HG02798 (cell line): ENCODE data around the gene FADS3.

Experiments used
- ATAC-seq: cut with Tn5 transposase; IDR thresholded peaks from one replicate; pipeline ENCODE4 v1.9.1; 2021; ENCODE audit warnings: mild to moderate bottlenecking; ENCODE audit not compliant: unreplicated experiment, poor library complexity

FADS3 gene

GRCh38 chr11:61900251-61900650 lies 8.9 kb upstream of the FADS3 start:
- ATAC-seq = no peak

- peak; percentile 72 for ATAC-seq
Measured at GRCh38 chr11:61899146-61899841, 7.9 kb upstream of the FADS3 start.

GRCh38 chr11:61898247-61898582 lies 6.9 kb upstream of the FADS3 start:
- no peak for ATAC-seq

- peak; percentile 54 for ATAC-seq
Measured at GRCh38 chr11:61897387-61898246, 6.3 kb upstream of the FADS3 start.

- no peak for ATAC-seq
Measured at GRCh38 chr11:61896665-61897386, 5.5 kb upstream of the FADS3 start.

GRCh38 chr11:61895718-61896059 lies 4.3 kb upstream of the FADS3 start:
- no peak for ATAC-seq

GRCh38 chr11:61895046-61895717 lies 3.8 kb upstream of the FADS3 start:
- no peak for ATAC-seq

GRCh38 chr11:61893981-61894380 lies 2.6 kb upstream of the FADS3 start:
- ATAC-seq = no peak

- ATAC-seq = no peak
Measured at GRCh38 chr11:61892085-61892370, 683 bp upstream of the FADS3 start.

- peak; percentile 26 for ATAC-seq
Measured at GRCh38 chr11:61890529-61891330, 615 bp downstream of the FADS3 start.

- no peak for ATAC-seq
Measured at GRCh38 chr11:61889831-61890230, 1.5 kb downstream of the FADS3 start.

- ATAC-seq = no peak
Measured at GRCh38 chr11:61888590-61888989, 2.8 kb downstream of the FADS3 start.

- ATAC-seq = no peak
Measured at GRCh38 chr11:61887839-61888494, 3.4 kb downstream of the FADS3 start.

- ATAC-seq = no peak
Measured at GRCh38 chr11:61886643-61887042, 4.7 kb downstream of the FADS3 start.

GRCh38 chr11:61885784-61886580 lies 5.4 kb downstream of the FADS3 start:
- no peak for ATAC-seq

- no peak for ATAC-seq
Measured at GRCh38 chr11:61885166-61885778, 6.1 kb downstream of the FADS3 start.

GRCh38 chr11:61883947-61884346 lies 7.4 kb downstream of the FADS3 start:
- ATAC-seq = no peak

GRCh38 chr11:61883327-61883726 lies 8.0 kb downstream of the FADS3 start:
- no peak for ATAC-seq
